ENCODE data around the gene GHDC.
"Not testable (repeated sequence)": the region's sequence is repeated elsewhere in the genome, so short reads cannot be mapped to it uniquely, and the experiment has no call there.

GHDC gene, protein sequence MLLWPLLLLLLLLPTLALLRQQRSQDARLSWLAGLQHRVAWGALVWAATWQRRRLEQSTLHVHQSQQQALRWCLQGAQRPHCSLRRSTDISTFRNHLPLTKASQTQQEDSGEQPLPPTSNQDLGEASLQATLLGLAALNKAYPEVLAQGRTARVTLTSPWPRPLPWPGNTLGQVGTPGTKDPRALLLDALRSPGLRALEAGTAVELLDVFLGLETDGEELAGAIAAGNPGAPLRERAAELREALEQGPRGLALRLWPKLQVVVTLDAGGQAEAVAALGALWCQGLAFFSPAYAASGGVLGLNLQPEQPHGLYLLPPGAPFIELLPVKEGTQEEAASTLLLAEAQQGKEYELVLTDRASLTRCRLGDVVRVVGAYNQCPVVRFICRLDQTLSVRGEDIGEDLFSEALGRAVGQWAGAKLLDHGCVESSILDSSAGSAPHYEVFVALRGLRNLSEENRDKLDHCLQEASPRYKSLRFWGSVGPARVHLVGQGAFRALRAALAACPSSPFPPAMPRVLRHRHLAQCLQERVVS

DNA sequence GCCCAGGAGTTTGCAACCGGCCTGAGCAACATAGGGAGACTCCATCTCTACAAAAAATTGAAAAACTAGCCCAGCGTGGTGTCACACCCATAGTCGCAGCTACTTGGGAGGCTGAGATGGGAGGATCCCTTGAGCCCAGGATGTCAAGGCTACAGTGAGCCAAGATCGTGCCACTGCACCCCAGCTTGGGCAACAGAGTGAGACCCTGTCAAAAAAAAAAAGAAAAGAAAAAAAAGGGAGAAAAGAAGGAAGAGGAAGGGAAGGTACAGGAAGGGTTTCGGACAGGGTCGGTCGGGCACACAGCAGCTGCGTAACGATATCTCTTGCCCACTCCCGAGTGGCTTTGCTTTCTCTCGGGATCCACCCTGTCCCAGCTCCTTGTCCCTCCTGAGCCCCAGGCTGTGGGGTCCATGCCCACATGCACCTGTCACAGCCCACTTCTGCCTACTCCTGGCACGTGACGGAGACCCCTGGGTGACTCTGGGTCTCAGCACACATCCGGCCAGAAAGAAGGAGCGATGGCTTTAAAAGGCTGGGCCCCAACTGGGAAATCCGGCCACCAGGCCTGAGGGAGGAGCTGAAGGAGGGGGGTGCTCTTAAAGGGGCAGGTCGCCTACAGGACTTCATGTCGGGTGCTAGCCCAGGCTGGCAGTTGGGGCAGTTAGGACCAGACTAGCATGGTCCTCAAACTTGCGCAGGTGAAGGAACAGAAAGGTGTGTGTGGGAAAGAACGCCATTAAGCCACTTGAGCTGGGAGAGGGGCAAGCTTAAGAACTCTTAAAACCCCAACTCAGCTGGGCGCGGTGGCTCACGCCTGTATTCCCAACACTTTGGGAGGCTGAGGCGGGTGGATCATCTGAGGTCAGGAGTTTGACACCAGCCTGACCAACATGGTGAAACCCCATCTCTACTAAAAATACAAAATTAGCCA is at the start of gene GHDC:
Gene GHDC (minus strand): TSS at position 526 of the 931 bp plus-strand sequence. CDS start 913 bp downstream, outside the sequence.
- no peak for TF ChIP-seq CTCF (IDR thresholded peaks at IDR 0.05; ENCODE audit: control insufficient read depth, insufficient read depth, low read depth, low read length, missing control alignments)
- no peak for DNase-seq (ENCODE audit: low read depth)
- peak within 1 kb of the TSS; percentile 68 for H3K4me3 ChIP-seq (ENCODE audit: control insufficient read depth, low read depth, low read length)

DNA sequence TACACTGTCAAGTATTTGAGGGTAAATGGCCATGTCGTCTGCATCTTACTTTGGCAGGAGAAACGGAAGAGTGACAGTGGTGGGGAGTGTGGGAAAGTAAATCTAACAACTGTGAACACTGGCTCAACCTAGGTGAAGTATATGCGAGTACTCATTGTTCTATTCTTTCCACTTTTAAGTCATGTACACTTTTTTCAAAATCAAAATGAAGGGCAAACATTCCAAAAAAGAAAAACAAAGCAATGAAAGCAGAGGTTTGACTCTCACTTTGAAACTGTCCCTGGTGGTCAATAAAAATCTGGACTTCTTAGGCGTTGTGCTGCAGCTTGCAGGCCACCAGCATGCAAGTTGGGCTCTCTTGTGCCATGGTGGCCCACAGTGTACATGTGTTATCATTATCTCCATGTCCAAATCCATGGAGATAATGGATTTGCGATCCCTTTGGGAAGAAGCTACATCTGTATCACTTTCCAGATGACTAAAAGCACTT is 49.2 kb upstream of the GHDC start:
- no peak for DNase-seq (ENCODE audit: low read depth)
- no peak overlapping the region for H3K4me3 ChIP-seq (ENCODE audit: control insufficient read depth, low read depth, low read length)
- TF ChIP-seq CTCF (IDR thresholded peaks at IDR 0.05; ENCODE audit: control insufficient read depth, insufficient read depth, low read depth, low read length, missing control alignments) = no peak

- no peak for TF ChIP-seq CTCF (IDR thresholded peaks at IDR 0.05; ENCODE audit: control insufficient read depth, insufficient read depth, low read depth, low read length, missing control alignments)
- no peak for DNase-seq (ENCODE audit: low read depth)
- no peak overlapping the region for H3K4me3 ChIP-seq (ENCODE audit: control insufficient read depth, low read depth, low read length)
These were observed 47.6 kb upstream of the GHDC start for GRCh38 chr17:42241871-42242270.

DNA sequence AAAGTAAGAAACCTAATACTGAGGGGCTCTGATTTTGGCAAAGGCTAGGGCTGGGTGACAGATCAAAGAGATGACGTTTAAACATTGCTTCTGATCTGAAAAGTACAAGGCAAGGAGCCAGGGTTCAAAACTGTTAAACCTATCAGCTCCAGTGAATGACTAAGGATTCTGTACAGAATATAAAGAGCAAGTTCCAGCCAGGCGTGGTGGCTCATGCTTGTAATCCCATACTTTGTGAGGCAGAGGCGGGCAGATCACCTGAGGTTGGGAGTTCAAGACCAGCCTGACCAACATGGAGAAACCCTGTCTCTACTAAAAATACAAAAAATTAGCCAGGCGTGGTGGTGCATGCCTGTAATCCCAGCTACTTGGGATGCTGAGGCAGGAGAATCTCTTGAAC is 46.6 kb upstream of the GHDC start:
- not testable (repeated sequence) for DNase-seq (ENCODE audit: low read depth)

DNA sequence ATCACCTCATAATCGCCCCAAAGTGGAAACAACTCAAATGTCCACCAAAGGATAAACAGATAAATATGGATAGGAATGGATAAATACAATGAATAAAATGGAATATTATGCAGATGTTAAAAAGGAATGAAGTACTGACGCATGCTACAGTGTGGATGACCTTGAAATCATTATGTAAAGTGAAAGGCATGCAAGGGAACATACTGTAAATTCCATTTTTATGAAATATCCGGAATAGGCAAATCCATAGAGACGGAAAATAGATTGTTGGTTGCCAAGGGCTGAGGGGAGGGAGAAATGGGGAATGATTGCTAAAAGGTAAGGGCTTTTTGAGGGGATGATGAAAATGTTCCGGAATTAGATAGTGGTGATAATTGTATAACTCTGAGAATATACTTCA is 45.9 kb upstream of the GHDC start:
- no peak overlapping the region for H3K4me3 ChIP-seq (ENCODE audit: control insufficient read depth, low read depth, low read length)
- no peak for TF ChIP-seq CTCF (IDR thresholded peaks at IDR 0.05; ENCODE audit: control insufficient read depth, insufficient read depth, low read depth, low read length, missing control alignments)
- no peak for DNase-seq (ENCODE audit: low read depth)

More for the DNA sequence above, 46.6 kb upstream of the GHDC start:
- H3K4me3 ChIP-seq (ENCODE audit: control insufficient read depth, low read depth, low read length) = not testable (repeated sequence)

GRCh38 chr17:42239576-42239975 is 45.3 kb upstream of the GHDC start:
- H3K4me3 ChIP-seq (ENCODE audit: control insufficient read depth, low read depth, low read length); DNase-seq (ENCODE audit: low read depth): not testable (repeated sequence)

DNA sequence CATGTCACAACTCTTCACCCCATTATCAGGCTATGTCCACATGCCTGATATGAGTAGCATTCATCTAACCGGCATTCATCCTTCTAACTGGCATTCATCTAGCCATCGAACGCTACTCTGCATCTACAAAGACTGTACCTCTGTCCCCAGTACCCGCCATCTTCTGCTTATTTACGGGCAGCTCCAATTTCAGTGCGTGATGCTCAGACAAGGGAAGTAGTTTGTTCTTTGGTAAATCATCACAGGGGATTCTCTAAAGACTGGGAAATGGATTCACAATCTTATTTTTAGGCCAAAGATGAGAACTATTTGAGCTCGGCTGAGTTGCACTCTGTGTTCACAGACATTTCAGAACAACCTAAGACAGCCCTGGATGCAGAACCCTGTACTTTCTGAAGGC is 42.5 kb upstream of the GHDC start:
- no peak for DNase-seq (ENCODE audit: low read depth)
- no peak for TF ChIP-seq CTCF (IDR thresholded peaks at IDR 0.05; ENCODE audit: control insufficient read depth, insufficient read depth, low read depth, low read length, missing control alignments)
- no peak overlapping the region for H3K4me3 ChIP-seq (ENCODE audit: control insufficient read depth, low read depth, low read length)
